Colonic mucosa (tissue), 4 donors: ENCODE measurements around the gene MAPK10. TPM values are rescaled to one million over a fixed set of nuclear protein-coding genes. Genes with fewer than 3 reads are reported as not detected.
"Not testable (repeated sequence)": the region's sequence is repeated elsewhere in the genome, so short reads cannot be mapped to it uniquely, and the experiment has no call there.

Source experiments
- DNase-seq: peaks from one replicate; pipeline ENCODE4 v3.0.0-alpha.2; 2020
- H3K27ac ChIP-seq: fragments of 200-600 bp; one replicate; pipeline ENCODE4 v1.8.0; 2021
- H3K27me3 ChIP-seq: fragments of 200-600 bp; one replicate; pipeline ENCODE4 v1.8.0; 2021
- H3K36me3 ChIP-seq: fragments of 200-600 bp; one replicate; pipeline ENCODE4 v1.8.0; 2021
- H3K4me1 ChIP-seq: fragments of 200-600 bp; one replicate; pipeline ENCODE4 v1.8.0; 2021; ENCODE audit warnings: mild to moderate bottlenecking
- H3K4me3 ChIP-seq: fragments of 200-600 bp; one replicate; pipeline ENCODE4 v1.8.0; 2021
- H3K9ac ChIP-seq, 2 donors: one replicate each; pipeline ENCODE4 v1.7.0; 2013; ENCODE audit warnings: control low read depth in 2 of 2, low read depth in 2 of 2, low read length in 2 of 2
- H3K9me3 ChIP-seq: fragments of 200-600 bp; one replicate; pipeline ENCODE4 v1.8.0; 2021
- CTCF ChIP-seq: fragments of 200-600 bp; IDR thresholded peaks from one replicate; pipeline ENCODE4 v1.8.0; 2022; ENCODE audit warnings: antibody characterized with exemption, mild to moderate bottlenecking
- intact Hi-C: fragments of 100-400 bp; cut with DNase I; formaldehyde crosslinking; loops from one replicate; pipeline ENCODE4 v1.14.1; 2022
- total RNA-seq, 2 donors: library from RNA; stranded (reverse); fragmentation: NEBNext Ultra II Directional in 1 of 2; extraction: Animal tissue kit (Norgen Biotek cat#: 25700) in 1 of 2; gene quantifications; one replicate each; pipeline ENCODE4 v1.2.1, GENCODE V29; 2021
- donor health status: healthy.
- donor health status: DM: no; HTN: no; CAD: no.
- donor health status: DM: no; HTN: no; CAD: no.

The MAPK10 gene
- total RNA-seq, 2 donors from 2014 or later, result 2.6 to 4.4 TPM

GRCh38 chr4:86333236-86333635 is 26.6 kb downstream of the MAPK10 start:
- Histone ChIP-seq H3K9me3 (no peaks in the 10 kb centered on the region), H3K4me3 (no peak overlapping the region), H3K27ac (no peak overlapping the region), H3K27me3 (no peaks in the 10 kb centered on the region), H3K9ac (no peak overlapping the region), H3K36me3 (no peaks in the 10 kb centered on the region), H3K4me1 (no peaks in the 10 kb centered on the region)
- TF ChIP-seq CTCF, result no peak
- no peak for DNase-seq
- intact Hi-C loops, result no loop called here

GRCh38 chr4:86330961-86331742 is 28.7 kb downstream of the MAPK10 start:
- H3K27ac ChIP-seq, result no peak overlapping the region
- H3K9me3 ChIP-seq, result no peaks in the 10 kb centered on the region
- H3K4me3 ChIP-seq, result no peak overlapping the region
- H3K27me3 ChIP-seq, result no peaks in the 10 kb centered on the region
- no peak for TF ChIP-seq CTCF
- intact Hi-C loops, result no loop called here
- H3K9ac ChIP-seq, result no peak overlapping the region
- H3K36me3 ChIP-seq, result no peaks in the 10 kb centered on the region
- no peaks in the 10 kb centered on the region for H3K4me1 ChIP-seq
- DNase-seq, result no peak

GRCh38 chr4:86330411-86330810 is 29.4 kb downstream of the MAPK10 start:
- intact Hi-C loops, DNase-seq, H3K4me3 ChIP-seq, H3K27me3 ChIP-seq, H3K27ac ChIP-seq, H3K36me3 ChIP-seq, H3K9me3 ChIP-seq, H3K9ac ChIP-seq, H3K4me1 ChIP-seq: not testable (repeated sequence)

DNA sequence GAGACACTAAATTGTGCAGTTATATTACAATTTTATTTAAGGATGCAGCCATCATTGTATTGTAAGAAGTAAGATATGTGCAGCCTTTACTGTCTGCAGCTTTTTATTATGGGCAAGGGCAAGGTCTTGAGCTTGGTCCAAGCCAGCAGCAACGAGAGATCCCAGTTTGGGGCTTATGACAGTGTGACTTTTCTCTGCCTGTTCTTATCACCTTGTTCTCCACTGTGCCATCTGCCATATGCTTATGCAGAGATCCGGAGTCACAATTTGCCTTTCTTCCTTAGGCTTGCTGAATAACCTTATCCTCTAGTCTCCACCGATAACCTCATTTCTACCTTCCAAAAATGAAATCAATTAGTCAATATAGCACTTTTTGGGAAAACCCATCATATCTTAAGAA is 30.4 kb downstream of the MAPK10 start:
- H3K27ac ChIP-seq, result no peak overlapping the region
- no peaks in the 10 kb centered on the region for H3K4me1 ChIP-seq
- H3K4me3 ChIP-seq, result no peak overlapping the region
- H3K9ac ChIP-seq, result no peak overlapping the region
- no peaks in the 10 kb centered on the region for H3K9me3 ChIP-seq
- no peaks in the 10 kb centered on the region for H3K27me3 ChIP-seq
- no peak for DNase-seq
- H3K36me3 ChIP-seq, result no peaks in the 10 kb centered on the region
- TF ChIP-seq CTCF, result no peak
- intact Hi-C loops, result no loop called here

GRCh38 chr4:86326400-86326799 is 33.5 kb downstream of the MAPK10 start:
- H3K4me1 ChIP-seq, result no peaks in the 10 kb centered on the region
- no peak for TF ChIP-seq CTCF
- H3K4me3 ChIP-seq, result no peak overlapping the region
- DNase-seq, result no peak
- no peak overlapping the region for H3K27ac ChIP-seq
- H3K27me3 ChIP-seq, result no peaks in the 10 kb centered on the region
- intact Hi-C loops, result no loop called here
- no peaks in the 10 kb centered on the region for H3K9me3 ChIP-seq
- H3K36me3 ChIP-seq, result no peaks in the 10 kb centered on the region
- no peak overlapping the region for H3K9ac ChIP-seq

GRCh38 chr4:86319390-86319789 is 40.5 kb downstream of the MAPK10 start:
- no peak overlapping the region for H3K27ac ChIP-seq
- DNase-seq, result no peak
- H3K4me1 ChIP-seq, result no peaks in the 10 kb centered on the region
- no peaks in the 10 kb centered on the region for H3K27me3 ChIP-seq
- no peaks in the 10 kb centered on the region for H3K36me3 ChIP-seq
- no peaks in the 10 kb centered on the region for H3K9me3 ChIP-seq
- intact Hi-C loops, result no loop called here
- H3K9ac ChIP-seq, result no peak overlapping the region
- no peak for TF ChIP-seq CTCF
- no peak overlapping the region for H3K4me3 ChIP-seq
